Stimulated activated CD8-positive, alpha-beta memory T cell treated with anti-CD3 and anti-CD28 coated beads, Interleukin-15, amount 100 ng/mL, for 48 hours (primary cell): ENCODE data around the gene ABHD12.

ENCODE experiments used
- DNase-seq, 2 donors: peaks; one replicate each; pipeline ENCODE4 v3.0.0-alpha.2; 2020; ENCODE audit warnings: low read depth in 2 of 2

The ABHD12 gene

GRCh38 chr20:25290646-25291431, 99.8 kb downstream of the ABHD12 start:
- DNase-seq, result no peak

DNA sequence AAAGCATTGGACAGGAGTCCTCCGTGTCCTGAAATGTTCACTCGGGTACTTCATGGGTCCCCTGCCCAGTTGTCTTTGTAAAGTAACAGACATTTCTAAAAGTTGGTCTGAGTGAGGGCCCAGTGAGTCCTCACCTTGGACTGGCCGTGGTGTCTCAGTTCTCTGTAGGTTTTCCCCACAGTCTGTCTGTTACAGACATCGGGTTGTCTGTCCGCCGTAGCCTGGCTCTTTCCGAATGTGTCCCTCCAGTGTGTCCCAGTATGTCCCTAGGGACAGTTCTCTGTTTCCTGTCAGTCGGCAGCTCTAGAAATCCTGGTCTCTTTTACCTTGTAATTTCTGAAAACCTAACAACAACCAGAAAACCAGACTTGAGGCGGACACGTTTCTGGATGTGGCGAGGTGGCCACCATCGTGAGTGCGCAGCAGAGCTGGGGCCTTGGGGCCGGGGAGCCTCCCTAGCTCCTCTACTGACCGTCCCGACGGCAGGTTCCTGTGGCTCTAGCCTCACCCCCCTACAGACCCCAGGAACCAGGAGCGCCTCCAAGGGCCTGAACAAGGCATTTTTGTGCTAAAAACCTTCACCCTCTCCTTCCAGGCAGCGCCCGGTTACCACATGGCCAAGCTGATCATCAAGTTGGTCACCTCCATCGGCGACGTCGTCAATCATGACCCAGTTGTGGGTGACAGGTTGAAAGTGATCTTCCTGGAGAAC, 100.6 kb downstream of the ABHD12 start:
- no peak for DNase-seq

- DNase-seq, result no peak
These were observed 102.1 kb downstream of the ABHD12 start for GRCh38 chr20:25288291-25289181.

DNA sequence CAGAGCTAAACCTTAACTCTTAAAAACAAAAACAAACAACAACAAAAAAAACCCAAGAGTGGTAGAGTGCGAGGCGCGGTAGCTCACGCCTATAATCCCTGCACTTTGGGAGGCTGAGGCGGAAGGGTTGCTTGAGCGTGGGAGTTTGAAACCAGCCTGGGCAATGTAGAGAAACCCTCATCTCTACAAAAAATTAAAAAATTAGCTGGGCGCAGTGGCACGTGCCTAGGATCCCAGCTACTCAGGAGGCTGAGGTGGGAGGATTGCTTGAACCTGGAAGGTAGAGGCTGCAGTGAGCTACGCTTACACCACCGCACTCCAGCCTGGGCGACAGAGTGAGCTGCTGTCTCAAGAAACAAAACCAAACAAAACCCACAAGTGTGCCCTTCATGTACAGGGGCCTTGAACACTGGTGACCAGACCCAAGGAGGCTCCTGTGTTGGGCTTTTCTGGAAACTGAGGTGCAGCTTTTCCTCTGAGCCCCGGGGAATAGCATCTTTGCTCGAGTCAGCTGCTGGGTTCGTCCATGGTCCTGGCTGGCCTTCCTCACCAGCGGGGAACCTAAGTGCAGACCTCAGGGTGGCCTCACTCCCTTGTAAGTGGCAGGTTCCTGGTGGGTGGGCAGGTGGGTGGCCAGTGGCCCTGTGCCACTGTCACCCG, 102.9 kb downstream of the ABHD12 start:
- no peak for DNase-seq

DNA sequence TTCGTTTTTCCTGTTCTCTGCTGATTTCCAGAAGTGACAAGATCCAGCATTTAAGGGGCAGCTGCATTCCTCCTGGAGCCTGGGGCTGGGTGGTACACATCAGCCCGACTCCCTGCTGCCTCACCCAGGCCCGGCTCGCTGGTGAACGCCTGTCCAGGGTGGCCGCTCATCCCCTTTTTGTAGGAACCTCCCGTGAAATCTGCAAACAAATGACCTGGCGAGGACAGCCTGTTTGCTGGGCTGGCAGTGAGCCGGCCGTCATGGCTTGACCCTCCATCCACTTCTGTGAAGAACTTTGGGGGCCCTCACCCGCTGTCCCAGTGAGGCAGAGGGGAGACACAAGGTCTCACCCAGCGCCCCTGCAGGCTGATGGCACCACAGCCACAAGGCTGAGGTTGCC, 103.7 kb downstream of the ABHD12 start:
- DNase-seq, result no peak

DNA sequence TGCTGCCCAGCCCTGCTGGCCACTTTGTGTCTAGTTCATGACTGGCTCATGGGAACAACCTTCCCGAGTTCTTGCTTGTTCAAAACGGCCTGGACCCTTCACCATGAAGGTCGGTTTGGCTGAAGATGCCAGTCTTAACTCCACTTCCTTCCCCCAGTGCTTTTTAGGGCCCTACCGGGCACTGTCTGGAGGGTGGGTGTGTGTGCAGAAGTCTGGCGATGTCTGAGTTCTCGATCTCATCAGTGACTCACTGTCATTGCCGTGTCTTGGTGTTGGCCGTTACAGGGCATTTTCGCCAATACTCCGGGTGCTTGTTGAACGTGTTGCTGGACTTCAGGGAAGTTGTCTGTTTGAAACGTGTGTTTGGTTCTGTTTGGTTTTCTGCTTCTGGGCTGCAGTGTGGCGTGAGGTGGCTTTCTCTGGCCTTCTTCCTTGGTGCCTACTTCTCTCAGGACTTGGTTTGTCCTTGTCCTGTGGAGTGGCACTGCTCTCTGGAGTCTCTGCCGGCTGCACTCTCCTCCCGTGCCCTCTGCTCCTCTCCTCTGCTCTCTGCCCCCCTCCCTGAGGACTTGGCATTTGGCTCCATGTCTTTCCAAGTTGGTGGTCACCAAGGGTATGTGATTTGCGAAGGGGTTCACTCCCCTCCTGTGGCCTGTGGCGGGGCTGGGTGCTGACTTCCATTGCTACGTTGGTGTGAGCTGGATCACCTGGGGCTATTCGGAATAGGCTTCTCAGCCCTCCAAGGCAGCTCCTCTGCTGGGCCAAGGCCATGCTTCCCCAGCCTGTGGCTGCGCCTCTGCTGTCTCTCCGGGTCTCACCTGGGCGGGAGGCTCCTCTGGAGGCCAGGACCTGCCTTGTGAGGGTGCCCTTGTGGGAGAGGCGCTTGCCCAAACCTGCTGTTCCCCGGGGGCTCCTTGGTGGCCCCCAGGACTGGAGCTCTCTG, 104.5 kb downstream of the ABHD12 start:
- no peak for DNase-seq

DNA sequence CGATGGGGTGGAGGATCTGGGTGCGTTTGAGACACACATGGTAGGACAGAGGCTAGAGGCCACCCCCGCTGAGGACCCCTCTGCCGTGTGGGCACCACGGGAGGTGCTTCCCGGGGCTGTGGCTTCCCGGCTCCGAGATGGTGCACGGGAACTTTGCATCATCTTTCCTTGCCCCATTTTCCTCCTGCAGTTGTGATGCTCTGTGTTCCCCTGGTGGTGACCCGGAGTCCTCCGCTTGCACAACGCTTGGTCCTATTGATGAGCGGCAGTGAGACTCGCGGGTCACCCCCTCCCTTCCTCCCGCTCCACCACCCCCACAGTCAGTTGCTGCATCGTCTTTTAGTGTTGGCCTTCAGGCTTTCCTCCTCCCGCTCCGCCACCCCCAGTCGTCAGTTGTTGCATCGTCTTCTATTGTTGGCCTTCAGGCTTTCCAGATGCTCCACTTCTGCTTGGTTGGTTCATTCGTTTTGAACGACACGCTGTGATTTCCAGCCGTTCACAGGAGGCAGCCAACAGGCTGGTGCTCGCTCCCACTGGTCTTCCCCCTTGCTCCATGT, 105.5 kb downstream of the ABHD12 start:
- no peak for DNase-seq

DNA sequence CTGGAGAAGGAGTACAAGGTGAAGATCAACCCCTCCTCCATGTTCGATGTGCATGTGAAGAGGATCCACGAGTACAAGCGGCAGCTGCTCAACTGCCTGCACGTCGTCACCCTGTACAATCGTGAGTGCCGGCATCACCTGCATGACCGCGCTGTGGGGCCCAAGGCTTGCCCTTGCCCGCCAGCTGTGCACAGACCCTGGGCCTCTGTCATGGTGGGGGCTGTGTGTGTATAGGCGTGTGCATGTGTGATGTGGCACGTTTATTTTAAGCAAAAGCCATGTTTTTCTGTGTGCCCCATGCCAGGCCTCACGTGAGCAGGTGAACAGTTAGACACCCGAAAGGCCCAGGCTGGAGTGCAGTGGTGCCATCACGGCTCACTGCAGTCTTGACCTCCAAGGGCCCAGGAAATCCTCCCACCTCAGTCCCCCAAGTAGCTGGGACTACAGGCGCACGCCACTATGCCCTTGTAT, 106.5 kb downstream of the ABHD12 start:
- no peak for DNase-seq

GRCh38 chr20:25283221-25283951, 107.2 kb downstream of the ABHD12 start:
- DNase-seq, result no peak

GRCh38 chr20:25282796-25283195, 107.8 kb downstream of the ABHD12 start:
- no peak for DNase-seq

DNA sequence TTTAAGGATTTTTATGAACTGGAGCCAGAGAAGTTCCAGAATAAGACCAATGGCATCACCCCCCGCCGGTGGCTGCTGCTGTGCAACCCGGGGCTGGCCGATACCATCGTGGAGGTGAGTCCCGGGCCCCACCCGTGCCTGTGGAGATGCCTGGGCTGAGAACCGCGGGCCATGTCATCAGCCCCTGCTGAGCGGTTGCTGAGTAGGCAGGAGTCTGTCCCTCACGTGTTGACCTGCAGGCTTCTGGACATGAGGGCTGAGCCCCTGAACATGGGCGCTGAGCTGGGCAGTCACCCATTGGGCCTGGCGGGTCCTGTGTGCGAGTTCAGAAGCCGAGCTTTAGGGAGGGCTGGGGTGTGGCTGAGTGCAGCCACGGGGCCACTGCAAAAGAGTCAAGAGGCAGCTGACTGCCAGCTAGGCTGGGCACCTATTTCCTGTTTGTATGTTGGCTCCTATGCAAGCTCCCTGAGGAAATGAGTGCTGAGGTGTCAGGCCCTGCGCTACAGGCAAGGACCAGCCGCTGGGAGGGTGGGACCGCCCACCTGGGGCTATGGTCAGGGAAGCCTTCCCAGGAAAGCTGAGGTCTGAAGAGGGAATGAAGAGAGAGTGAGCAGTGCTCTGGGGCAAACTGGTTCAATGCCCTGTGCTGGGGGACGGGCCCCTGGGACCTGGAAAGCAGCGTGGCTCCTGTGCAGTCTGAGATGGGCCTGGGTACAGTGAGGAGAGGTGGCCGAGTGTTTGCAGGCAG, 108.4 kb downstream of the ABHD12 start:
- DNase-seq, result no peak

DNA sequence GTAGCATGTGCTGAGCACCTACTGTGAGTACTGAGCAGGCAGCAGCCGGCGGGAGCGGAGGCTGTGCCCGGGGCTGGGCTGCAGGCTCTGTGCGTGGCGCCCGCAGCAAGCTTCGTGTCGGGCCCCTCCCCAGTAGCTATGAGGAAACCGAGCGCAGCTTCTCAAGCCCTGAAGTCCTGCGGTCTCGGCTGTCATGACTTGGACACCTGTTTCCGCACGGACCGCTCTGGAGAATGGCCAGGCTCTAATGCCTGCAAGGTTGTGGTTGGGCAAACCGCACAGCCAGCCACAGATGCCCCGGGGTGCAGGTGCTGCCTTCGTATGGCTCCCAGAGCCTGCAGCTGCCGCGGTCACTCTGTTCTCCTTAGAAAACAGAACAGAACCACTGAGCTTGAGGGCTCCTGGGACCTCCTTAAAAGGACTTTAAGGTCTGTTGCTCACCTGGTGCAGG, 109.1 kb downstream of the ABHD12 start:
- no peak for DNase-seq

DNA sequence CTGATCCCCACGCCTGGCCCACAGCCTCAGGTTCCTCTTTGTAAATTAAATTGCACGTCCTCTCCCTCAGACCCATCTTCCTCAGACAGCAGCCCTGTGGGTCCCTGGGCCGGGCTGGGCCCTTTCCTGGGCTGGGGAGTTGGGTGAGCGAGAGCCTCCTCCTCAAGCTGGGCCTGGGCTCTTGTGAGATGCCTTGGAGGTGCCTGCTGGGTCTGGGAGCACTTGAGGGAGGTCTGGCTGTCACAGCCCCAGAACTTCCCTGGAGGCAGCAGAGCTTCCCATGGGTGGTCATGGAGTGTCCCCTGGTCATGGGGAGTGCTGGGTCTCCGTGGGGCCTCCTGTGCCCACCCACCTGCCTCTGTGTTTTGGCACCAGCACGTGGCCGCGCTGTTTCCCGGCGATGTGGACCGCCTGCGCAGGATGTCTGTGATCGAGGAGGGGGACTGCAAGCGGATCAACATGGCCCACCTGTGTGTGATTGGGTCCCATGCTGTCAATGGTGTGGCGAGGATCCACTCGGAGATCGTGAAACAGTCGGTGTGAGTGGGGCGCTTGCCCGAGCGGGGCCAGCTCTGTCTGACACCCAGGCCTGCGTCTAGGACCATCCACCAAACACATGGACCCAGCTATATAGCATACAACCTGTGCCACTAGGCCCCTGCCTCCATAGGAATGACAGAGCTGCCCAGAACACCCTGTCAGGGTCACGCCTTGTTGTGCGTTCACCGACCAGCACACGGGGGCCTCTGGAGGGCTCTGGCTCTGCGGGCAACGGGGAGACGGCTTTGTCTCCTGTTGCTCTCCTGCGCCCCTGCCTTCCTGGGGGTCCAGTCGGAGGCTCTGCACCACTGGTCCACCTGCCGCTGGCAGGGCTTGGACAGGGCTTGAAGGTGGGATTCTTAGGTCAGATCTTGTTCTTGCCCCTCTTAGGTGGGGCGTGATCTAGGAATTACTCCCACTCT, 109.8 kb downstream of the ABHD12 start:
- no peak for DNase-seq

GRCh38 chr20:25280051-25280573, 110.5 kb downstream of the ABHD12 start:
- DNase-seq, result no peak

DNA sequence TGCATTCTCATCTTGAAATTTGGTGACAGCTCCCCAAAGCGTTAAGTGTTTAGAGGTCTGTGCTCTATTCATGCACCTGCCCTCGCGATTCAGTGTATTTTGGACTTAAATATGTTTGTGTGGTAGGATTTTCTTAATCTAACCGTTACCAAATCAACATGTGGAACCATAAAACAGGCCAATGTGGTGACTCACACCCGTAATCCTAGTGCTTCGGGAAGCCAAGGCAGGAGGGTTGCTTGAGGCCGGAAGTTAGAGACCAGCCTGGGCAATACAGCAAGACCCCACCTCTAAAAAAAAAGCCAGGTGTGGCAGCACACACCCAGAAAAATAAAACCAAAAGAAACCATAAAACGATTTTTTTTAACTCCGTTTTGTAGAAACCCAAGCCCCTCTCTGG, 111.2 kb downstream of the ABHD12 start:
- DNase-seq, result no peak

DNA sequence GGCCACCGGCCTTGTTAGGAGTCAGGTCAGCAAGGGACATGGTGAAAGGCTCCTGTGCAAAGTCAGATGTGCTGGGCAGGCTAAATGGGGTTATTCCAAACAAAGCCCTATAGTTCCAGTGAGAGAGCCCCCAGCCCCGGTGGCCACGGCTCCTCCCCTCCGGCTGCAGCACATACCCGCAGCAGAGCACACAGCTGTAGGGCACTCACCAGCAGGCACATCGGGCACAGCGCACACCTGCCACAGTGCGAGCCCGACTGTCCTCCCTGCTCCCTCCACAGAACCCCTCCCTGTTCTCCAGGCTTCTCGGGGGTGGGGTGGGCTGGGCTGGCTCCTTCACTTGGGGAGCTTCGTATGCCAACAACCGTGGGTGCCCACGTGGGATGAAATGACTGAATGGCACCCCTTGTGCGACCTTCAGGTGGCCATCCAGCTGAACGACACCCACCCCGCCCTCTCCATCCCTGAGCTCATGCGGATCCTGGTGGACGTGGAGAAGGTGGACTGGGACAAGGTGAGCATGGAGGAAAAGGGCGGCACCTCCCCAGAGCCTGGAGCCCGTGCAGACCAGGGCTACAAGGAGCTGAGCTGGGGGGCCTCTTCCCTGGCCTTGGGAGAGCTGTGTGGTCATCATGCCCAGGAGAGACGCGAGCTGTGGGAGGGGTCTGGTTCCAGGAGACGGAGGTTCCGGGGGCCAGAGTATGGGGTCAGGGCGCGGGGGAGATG, 111.8 kb downstream of the ABHD12 start:
- DNase-seq, result no peak
